ENCODE results near the gene KY. TPM values are rescaled to one million over a fixed set of nuclear protein-coding genes. Genes with fewer than 3 reads are reported as not detected.

KY gene
- total RNA-seq, 1 donor from 2014 or later, result 0.12 TPM

DNA sequence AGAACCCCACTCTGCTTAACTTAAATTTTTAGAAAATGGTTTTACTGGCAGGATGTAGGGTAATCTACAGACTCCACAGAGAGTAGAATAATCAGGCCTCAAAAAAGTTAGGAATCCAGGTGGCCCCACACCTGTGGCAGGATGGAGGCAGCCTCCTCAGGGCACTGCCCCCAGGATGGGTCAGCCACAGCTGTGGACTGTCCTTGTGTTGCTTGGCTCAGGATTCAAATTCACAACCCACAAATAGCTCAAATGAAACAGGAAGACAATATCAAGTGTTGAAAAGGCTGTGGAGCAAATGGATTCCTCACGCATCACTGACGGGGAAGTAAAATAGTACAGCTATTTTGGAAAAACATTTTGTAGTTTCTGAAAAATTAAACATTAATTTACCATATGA lies 36.8 kb upstream of the KY start:
- H3K27ac Mint-ChIP-seq (ENCODE audit: unreplicated experiment), result no peak overlapping the region
- no peaks in the 10 kb centered on the region for H3K36me3 Mint-ChIP-seq (ENCODE audit: low read depth)
- H3K27me3 Mint-ChIP-seq (ENCODE audit: low read depth), result no peaks in the 10 kb centered on the region
- DNase-seq (ENCODE audit: low spot score), result no peak
- no peaks in the 10 kb centered on the region for H3K9me3 Mint-ChIP-seq (ENCODE audit: low read depth)
- TF ChIP-seq, protein P1, sequence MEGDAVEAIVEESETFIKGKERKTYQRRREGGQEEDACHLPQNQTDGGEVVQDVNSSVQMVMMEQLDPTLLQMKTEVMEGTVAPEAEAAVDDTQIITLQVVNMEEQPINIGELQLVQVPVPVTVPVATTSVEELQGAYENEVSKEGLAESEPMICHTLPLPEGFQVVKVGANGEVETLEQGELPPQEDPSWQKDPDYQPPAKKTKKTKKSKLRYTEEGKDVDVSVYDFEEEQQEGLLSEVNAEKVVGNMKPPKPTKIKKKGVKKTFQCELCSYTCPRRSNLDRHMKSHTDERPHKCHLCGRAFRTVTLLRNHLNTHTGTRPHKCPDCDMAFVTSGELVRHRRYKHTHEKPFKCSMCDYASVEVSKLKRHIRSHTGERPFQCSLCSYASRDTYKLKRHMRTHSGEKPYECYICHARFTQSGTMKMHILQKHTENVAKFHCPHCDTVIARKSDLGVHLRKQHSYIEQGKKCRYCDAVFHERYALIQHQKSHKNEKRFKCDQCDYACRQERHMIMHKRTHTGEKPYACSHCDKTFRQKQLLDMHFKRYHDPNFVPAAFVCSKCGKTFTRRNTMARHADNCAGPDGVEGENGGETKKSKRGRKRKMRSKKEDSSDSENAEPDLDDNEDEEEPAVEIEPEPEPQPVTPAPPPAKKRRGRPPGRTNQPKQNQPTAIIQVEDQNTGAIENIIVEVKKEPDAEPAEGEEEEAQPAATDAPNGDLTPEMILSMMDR (IDR thresholded peaks at IDR 0.05), result no peak
- no peaks in the 10 kb centered on the region for H3K4me1 Mint-ChIP-seq (ENCODE audit: low read depth)
- H3K4me3 Mint-ChIP-seq (ENCODE audit: unreplicated experiment), result no peak overlapping the region

- TF ChIP-seq, protein P1 (IDR thresholded peaks at IDR 0.05), result no peak
- Mint-ChIP-seq H3K27ac (ENCODE audit: unreplicated experiment) (no peak overlapping the region), H3K27me3 (ENCODE audit: low read depth) (no peaks in the 10 kb centered on the region), H3K4me1 (ENCODE audit: low read depth) (peaks cover 5% of the 10 kb centered on the region), H3K36me3 (ENCODE audit: low read depth) (no peaks in the 10 kb centered on the region), H3K9me3 (ENCODE audit: low read depth) (no peaks in the 10 kb centered on the region), H3K4me3 (ENCODE audit: unreplicated experiment) (no peak overlapping the region)
- DNase-seq (ENCODE audit: low spot score), result no peak
Observed at GRCh38 chr3:134685929-134686802, 35.3 kb upstream of the KY start.

DNA sequence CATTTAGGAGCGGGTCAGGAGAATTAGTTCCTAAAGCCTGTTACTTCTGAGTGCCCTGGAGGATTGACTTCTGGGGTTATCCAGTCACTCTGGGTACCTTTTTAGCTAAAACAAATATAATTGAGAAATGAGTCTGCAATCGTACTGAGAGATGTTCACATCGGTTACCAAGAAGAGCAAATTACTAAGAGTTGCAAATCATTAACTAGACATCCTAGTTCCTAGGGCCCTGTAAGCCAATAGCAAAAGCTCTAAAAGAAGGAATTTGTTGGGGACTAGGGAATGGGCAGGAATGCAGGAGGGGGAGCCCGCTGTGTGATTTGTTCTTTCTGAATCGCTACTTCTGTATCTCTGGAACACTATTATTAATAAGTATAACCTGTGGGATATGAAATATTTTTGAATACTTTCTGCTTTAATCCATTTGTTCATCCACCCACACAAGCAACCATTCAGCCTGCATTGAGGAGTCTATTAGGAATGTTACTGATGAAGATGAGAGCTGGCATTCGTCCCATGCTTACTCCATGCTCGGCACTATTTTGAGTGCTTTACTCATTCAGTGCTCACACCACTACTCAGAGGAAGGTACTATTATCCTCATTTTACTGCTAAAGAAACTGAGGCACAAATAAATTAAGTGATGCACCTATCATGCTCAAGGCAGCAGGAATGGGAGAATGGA lies 31.5 kb upstream of the KY start:
- DNase-seq (ENCODE audit: low spot score), result no peak
- Mint-ChIP-seq H3K36me3 (ENCODE audit: low read depth) (no peaks in the 10 kb centered on the region), H3K27me3 (ENCODE audit: low read depth) (peaks cover 9% of the 10 kb centered on the region)

GRCh38 chr3:134681522-134681900 lies 30.7 kb upstream of the KY start:
- DNase-seq (ENCODE audit: low spot score), result no peak
- Mint-ChIP-seq H3K4me3 (ENCODE audit: unreplicated experiment) (no peak overlapping the region), H3K27ac (ENCODE audit: unreplicated experiment) (no peak overlapping the region), H3K4me1 (ENCODE audit: low read depth) (peaks cover 14% of the 10 kb centered on the region), H3K36me3 (ENCODE audit: low read depth) (no peaks in the 10 kb centered on the region), H3K27me3 (ENCODE audit: low read depth) (peaks cover 10% of the 10 kb centered on the region), H3K9me3 (ENCODE audit: low read depth) (no peaks in the 10 kb centered on the region)
- TF ChIP-seq, protein P1 (IDR thresholded peaks at IDR 0.05), result no peak

More for the DNA sequence above, 31.5 kb upstream of the KY start:
- Mint-ChIP-seq H3K4me3 (ENCODE audit: unreplicated experiment) (no peak overlapping the region), H3K9me3 (ENCODE audit: low read depth) (no peaks in the 10 kb centered on the region), H3K4me1 (ENCODE audit: low read depth) (peaks cover 14% of the 10 kb centered on the region), H3K27ac (ENCODE audit: unreplicated experiment) (no peak overlapping the region)
- TF ChIP-seq, protein P1 (IDR thresholded peaks at IDR 0.05), result no peak

DNA sequence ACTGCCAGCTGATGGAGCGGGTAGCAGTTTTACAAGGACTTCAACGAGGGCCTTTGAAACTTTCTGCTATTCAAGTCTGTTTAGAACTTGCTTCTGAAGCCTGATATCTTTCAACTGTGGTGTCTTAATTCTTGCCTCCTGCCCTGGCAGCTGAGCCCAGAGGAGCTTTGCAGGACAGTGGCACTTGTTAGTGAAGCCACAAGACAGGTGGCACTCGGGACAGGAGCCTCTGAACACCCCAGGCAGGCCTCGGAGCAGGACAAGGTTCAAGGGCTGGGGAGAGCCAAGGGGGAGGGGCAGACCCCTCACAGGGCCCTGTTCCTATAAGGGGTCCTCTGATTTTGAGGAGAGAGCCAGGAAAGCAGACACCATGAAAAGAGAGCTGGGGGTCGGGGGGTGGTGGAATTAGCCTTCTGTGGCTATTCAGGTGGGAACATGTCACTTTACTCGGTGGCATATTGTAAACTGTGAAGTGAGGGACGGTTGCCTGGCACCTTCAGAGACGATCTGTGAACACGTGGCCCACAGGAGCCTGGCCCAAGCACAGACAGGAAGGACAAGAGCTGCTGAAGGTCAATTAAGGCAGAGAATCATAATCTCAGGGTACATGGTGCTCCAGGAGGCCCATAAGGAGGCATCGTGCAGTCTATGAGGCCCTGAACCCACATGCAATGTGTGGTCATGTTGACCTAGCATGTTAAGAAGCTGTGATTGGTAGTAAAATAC lies 30.1 kb upstream of the KY start:
- TF ChIP-seq, protein P1 (IDR thresholded peaks at IDR 0.05), result no peak
- Mint-ChIP-seq H3K27me3 (ENCODE audit: low read depth) (peaks cover 10% of the 10 kb centered on the region), H3K4me1 (ENCODE audit: low read depth) (peaks cover 14% of the 10 kb centered on the region), H3K36me3 (ENCODE audit: low read depth) (no peaks in the 10 kb centered on the region), H3K9me3 (ENCODE audit: low read depth) (peaks cover 4% of the 10 kb centered on the region), H3K4me3 (ENCODE audit: unreplicated experiment) (no peak overlapping the region), H3K27ac (ENCODE audit: unreplicated experiment) (no peak overlapping the region)
- DNase-seq (ENCODE audit: low spot score), result no peak
